Measurements from ENCODE around the gene B4GALT2. TPM values are rescaled to one million over a fixed set of nuclear protein-coding genes. Genes with fewer than 3 reads are reported as not detected.

The B4GALT2 gene
- total and polyA plus RNA-seq, 10 of the 15 experiments (the other 5 are each of a cell fraction or from before 2014, with no cell fraction given): 0.98 to 61.0 (median 23.4) TPM

GRCh38 chr1:43944860-43945259, 34.1 kb upstream of the B4GALT2 start:
- RAD21 ChIA-PET (ENCODE audit: unreplicated experiment): interaction anchor here (0.6 to 5.8 kb wide), 5 partner anchors 10 to 1096 kb away, joined by 3 to 78 read pairs (median 4); partner anchors contain the start of gene ARTN
- H3K4me3 ChIP-seq: peak overlapping the region; percentile 36; the same call in 1 of the 2 replicates
- no peak for DNase-seq (ENCODE audit: low read depth, low spot score)
- intact Hi-C loops (cut with micrococcal nuclease; ENCODE audit: unreplicated experiment): loop anchor here (5.0 kb wide), 2 partner anchors 92 to 238 kb away; partner anchors contain the start of gene ST3GAL3
- no peaks in the 10 kb centered on the region for H3K36me3 ChIP-seq (ENCODE audit: control insufficient read depth in 2 of 2, insufficient read depth in 2 of 2, low read length in 1 of 2)
- peaks cover 23% of the 10 kb centered on the region for H3K79me2 ChIP-seq (ENCODE audit: control insufficient read depth, insufficient read depth, low read length)
- H3K9ac ChIP-seq (ENCODE audit: control insufficient read depth, insufficient read depth, low read length): no peak overlapping the region
- no peak for ATAC-seq
- in situ Hi-C loops (cut with MboI): no loop called here
- CTCF ChIA-PET: interaction anchor here (0.9 to 10.4 kb wide), 7 partner anchors 11 to 292 kb away, joined by 3 to 167 read pairs (median 11); partner anchors contain the start of gene ARTN
- no peaks in the 10 kb centered on the region for H3K9me3 ChIP-seq (replicated peaks; ENCODE audit: control insufficient read depth, insufficient read depth, low read length)
- POLR2A ChIA-PET: interaction anchor here (0.7 to 1.6 kb wide), 4 partner anchors 10 to 295 kb away, joined by 3 to 10 read pairs (median 4); partner anchors contain the start of gene KDM4A
- H3K27me3 ChIP-seq (replicated peaks in 1 of 2; ENCODE audit: control insufficient read depth in 2 of 2, insufficient read depth in 2 of 2, low read length in 1 of 2): no peaks in the 10 kb centered on the region
- H3K4me2 ChIP-seq (ENCODE audit: control insufficient read depth, insufficient read depth): peak overlapping the region; percentile 21
- no TSS peak for BruUV-seq (replicated peaks)
- TF ChIP-seq MEF2B (IDR thresholded peaks at IDR 0.05; ENCODE audit: partially characterized antibody, poor library complexity, severe bottlenecking): no peak
- no peak for TF ChIP-seq ASH2L (IDR thresholded peaks at IDR 0.05; ENCODE audit: borderline replicate concordance, low read depth)
- no peak for TF ChIP-seq TARDBP (IDR thresholded peaks at IDR 0.05; ENCODE audit: borderline replicate concordance)
- no peak for TF ChIP-seq BMI1 (IDR thresholded peaks at IDR 0.05; ENCODE audit: borderline replicate concordance)
- TF ChIP-seq PAX5 (IDR thresholded peaks at IDR 0.05; ENCODE audit: borderline replicate concordance, low read depth, low read length): no peak
- TF ChIP-seq JUNB (IDR thresholded peaks at IDR 0.05): no peak
- TF ChIP-seq ZNF687 (IDR thresholded peaks at IDR 0.05): no peak
- no peak for TF ChIP-seq RFX5 (IDR thresholded peaks at IDR 0.05; ENCODE audit: low read depth, low read length)
- TF ChIP-seq NR2C1 (IDR thresholded peaks at IDR 0.05): no peak
- TF ChIP-seq FOS (IDR thresholded peaks at IDR 0.05; ENCODE audit: borderline replicate concordance, extremely low read depth, insufficient read length): no peak
- no peak for TF ChIP-seq MYB (IDR thresholded peaks at IDR 0.05; ENCODE audit: borderline replicate concordance, low read depth, low read length)
- TF ChIP-seq ATF7 (IDR thresholded peaks at IDR 0.05; ENCODE audit: low read depth): no peak
- no peak for TF ChIP-seq KLF5 (IDR thresholded peaks at IDR 0.05; ENCODE audit: partially characterized antibody)
- TF ChIP-seq SMC3 (IDR thresholded peaks at IDR 0.05; ENCODE audit: borderline replicate concordance, low read length): no peak
- TF ChIP-seq, protein P1, sequence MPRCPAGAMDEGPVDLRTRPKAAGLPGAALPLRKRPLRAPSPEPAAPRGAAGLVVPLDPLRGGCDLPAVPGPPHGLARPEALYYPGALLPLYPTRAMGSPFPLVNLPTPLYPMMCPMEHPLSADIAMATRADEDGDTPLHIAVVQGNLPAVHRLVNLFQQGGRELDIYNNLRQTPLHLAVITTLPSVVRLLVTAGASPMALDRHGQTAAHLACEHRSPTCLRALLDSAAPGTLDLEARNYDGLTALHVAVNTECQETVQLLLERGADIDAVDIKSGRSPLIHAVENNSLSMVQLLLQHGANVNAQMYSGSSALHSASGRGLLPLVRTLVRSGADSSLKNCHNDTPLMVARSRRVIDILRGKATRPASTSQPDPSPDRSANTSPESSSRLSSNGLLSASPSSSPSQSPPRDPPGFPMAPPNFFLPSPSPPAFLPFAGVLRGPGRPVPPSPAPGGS (IDR thresholded peaks at IDR 0.05; ENCODE audit: borderline replicate concordance, insufficient read depth, low read depth, low read length, poor library complexity, severe bottlenecking): no peak
- no peak for TF ChIP-seq SRF (IDR thresholded peaks at IDR 0.05; ENCODE audit: low read depth in 2 of 2, low read length in 2 of 2)
- TF ChIP-seq, protein P2, sequence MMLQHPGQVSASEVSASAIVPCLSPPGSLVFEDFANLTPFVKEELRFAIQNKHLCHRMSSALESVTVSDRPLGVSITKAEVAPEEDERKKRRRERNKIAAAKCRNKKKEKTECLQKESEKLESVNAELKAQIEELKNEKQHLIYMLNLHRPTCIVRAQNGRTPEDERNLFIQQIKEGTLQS (IDR thresholded peaks at IDR 0.05; ENCODE audit: borderline replicate concordance, extremely low read depth, low read depth, low read length): no peak
- no peak for TF ChIP-seq MYC (IDR thresholded peaks at IDR 0.05; ENCODE audit: insufficient read depth, insufficient read length, insufficient replicate concordance, low read length, severe bottlenecking)
- TF ChIP-seq DPF2 (IDR thresholded peaks at IDR 0.05): no peak
- no peak for TF ChIP-seq FOXM1 (IDR thresholded peaks at IDR 0.05; ENCODE audit: low read depth, low read length)
- FAIRE-seq: no peak
- WGBS (ENCODE audit: insufficient coverage, insufficient replicate concordance, low lambda C conversion rate, missing lambda C conversion rate): 100% methylated on average over 1 of the region's 1 CpG
- no peak overlapping the region for H3K27ac ChIP-seq (ENCODE audit: control insufficient read depth, insufficient read depth)
- peaks cover 10% of the 10 kb centered on the region for H3K4me1 ChIP-seq (ENCODE audit: control insufficient read depth, insufficient read depth, low read length)
- SMC1A ChIA-PET (ENCODE audit: uncharacterized antibody, unreplicated experiment): interaction anchor here (0.9 to 7.2 kb wide), 7 partner anchors 11 to 412 kb away, joined by 3 to 100 read pairs (median 6); partner anchors contain the start of genes ARTN and KDM4A
- H4K20me1 ChIP-seq (ENCODE audit: control insufficient read depth, insufficient read depth): no peaks in the 10 kb centered on the region
- H2AFZ ChIP-seq (ENCODE audit: control insufficient read depth, low read depth, low read length): no peak overlapping the region

Measured in GM12878 (cell line).